Endodermal cell (in vitro differentiated cells): ENCODE measurements around the gene NME3. TPM values are rescaled to one million over a fixed set of nuclear protein-coding genes. Genes with fewer than 3 reads are reported as not detected.

Experiments used
- DNase-seq: peaks from one replicate; pipeline ENCODE4 v3.0.0-alpha.2; 2017
- H3K27ac ChIP-seq: 2 replicates; pipeline ENCODE4 v1.5.1; 2013; ENCODE audit warnings: mild to moderate bottlenecking, low read depth, low read length, moderate library complexity
- H3K27me3 ChIP-seq: 2 replicates; pipeline ENCODE4 v1.6.1; 2013; ENCODE audit warnings: mild to moderate bottlenecking, low read length, moderate library complexity; ENCODE audit not compliant: insufficient read depth, control insufficient read depth, poor library complexity, severe bottlenecking
- H3K36me3 ChIP-seq: 2 replicates; pipeline ENCODE4 v1.7.0; 2013; ENCODE audit warnings: mild to moderate bottlenecking, low read length, moderate library complexity; ENCODE audit not compliant: control insufficient read depth, insufficient read depth
- H3K4me1 ChIP-seq: one replicate; pipeline ENCODE4 v1.7.0; 2013; ENCODE audit warnings: low read length; ENCODE audit not compliant: control insufficient read depth, insufficient read depth
- H3K4me3 ChIP-seq: 2 replicates; pipeline ENCODE4 v1.5.1; 2013; ENCODE audit warnings: mild to moderate bottlenecking, low read length, moderate library complexity
- H3K9ac ChIP-seq: 2 replicates; pipeline ENCODE4 v1.6.1; 2013; ENCODE audit warnings: mild to moderate bottlenecking, low read length, moderate library complexity; ENCODE audit not compliant: poor library complexity, severe bottlenecking; ENCODE audit errors: extremely low read depth
- H3K9me3 ChIP-seq: 2 replicates; pipeline ENCODE4 v1.6.1; 2013; ENCODE audit warnings: mild to moderate bottlenecking, low read length, moderate library complexity; ENCODE audit not compliant: control insufficient read depth
- H3K27ac Mint-ChIP-seq: 2 replicates; pipeline ENCODE4 v1.8.0; 2020; ENCODE audit warnings: mixed read lengths
- H3K27me3 Mint-ChIP-seq: 2 replicates; pipeline ENCODE4 v1.8.0; 2021; ENCODE audit warnings: mild to moderate bottlenecking, mixed read lengths; ENCODE audit not compliant: insufficient read depth
- H3K36me3 Mint-ChIP-seq: 2 replicates; pipeline ENCODE4 v1.8.0; 2020; ENCODE audit warnings: low read depth, mixed read lengths
- H3K4me1 Mint-ChIP-seq: 2 replicates; pipeline ENCODE4 v1.8.0; 2020; ENCODE audit warnings: mixed read lengths
- H3K4me3 Mint-ChIP-seq: 2 replicates; pipeline ENCODE4 v1.8.0; 2020; ENCODE audit warnings: mild to moderate bottlenecking, moderate library complexity, mixed read lengths
- H3K9me3 Mint-ChIP-seq: 2 replicates; pipeline ENCODE4 v1.8.0; 2020; ENCODE audit warnings: mild to moderate bottlenecking, mixed read lengths
- WGBS, 2 experiments: methylation state at CpG; one replicate each; pipeline versions ENCODE4 v1.1.5 to v1.1.7; 2013; ENCODE audit warnings: missing lambda C conversion rate in 2 of 2, mixed read lengths in 1 of 2; ENCODE audit not compliant: insufficient coverage in 1 of 2, insufficient read length in 1 of 2; 5-methylcytosine and 5-hydroxymethylcytosine counted together
- total RNA-seq, 2 donors: library from RNA; stranded (reverse); fragmentation: NEBNext Ultra II Directional in 1 of 2; extraction: Animal tissue kit (Norgen Biotek cat#: 25700) in 1 of 2; gene quantifications; 2 replicates in 1 of 2; 3 replicates in 1 of 2; pipeline ENCODE4 v1.2.1, GENCODE V29; 2021
- TF ChIP-seq, protein P1 (sequence below): fragments of 200-600 bp; sonication (generic); conservative IDR thresholded peaks from 2 replicates; pipeline ENCODE4 v1.5.0; 2021; ENCODE audit warnings: antibody characterized with exemption, mild to moderate bottlenecking

NME3 gene
- total RNA-seq, 2 donors from 2014 or later, result 70.3 to 73.6 TPM

GRCh38 chr16:1731603-1732002, 39.7 kb downstream of the NME3 start:
- Histone ChIP-seq H3K4me3 (no peak overlapping the region), H3K4me1 (no peaks in the 10 kb centered on the region), H3K27me3 (no peaks in the 10 kb centered on the region), H3K27ac (no peak overlapping the region), H3K36me3 (peaks cover 15% of the 10 kb centered on the region), H3K9me3 (peaks cover 20% of the 10 kb centered on the region), H3K9ac (no peak overlapping the region)
- TF ChIP-seq, protein P1, sequence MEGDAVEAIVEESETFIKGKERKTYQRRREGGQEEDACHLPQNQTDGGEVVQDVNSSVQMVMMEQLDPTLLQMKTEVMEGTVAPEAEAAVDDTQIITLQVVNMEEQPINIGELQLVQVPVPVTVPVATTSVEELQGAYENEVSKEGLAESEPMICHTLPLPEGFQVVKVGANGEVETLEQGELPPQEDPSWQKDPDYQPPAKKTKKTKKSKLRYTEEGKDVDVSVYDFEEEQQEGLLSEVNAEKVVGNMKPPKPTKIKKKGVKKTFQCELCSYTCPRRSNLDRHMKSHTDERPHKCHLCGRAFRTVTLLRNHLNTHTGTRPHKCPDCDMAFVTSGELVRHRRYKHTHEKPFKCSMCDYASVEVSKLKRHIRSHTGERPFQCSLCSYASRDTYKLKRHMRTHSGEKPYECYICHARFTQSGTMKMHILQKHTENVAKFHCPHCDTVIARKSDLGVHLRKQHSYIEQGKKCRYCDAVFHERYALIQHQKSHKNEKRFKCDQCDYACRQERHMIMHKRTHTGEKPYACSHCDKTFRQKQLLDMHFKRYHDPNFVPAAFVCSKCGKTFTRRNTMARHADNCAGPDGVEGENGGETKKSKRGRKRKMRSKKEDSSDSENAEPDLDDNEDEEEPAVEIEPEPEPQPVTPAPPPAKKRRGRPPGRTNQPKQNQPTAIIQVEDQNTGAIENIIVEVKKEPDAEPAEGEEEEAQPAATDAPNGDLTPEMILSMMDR, result no peak
- no peak overlapping the region for H3K4me3 Mint-ChIP-seq
- no peak overlapping the region for H3K27ac Mint-ChIP-seq
- no peaks in the 10 kb centered on the region for H3K9me3 Mint-ChIP-seq
- H3K4me1 Mint-ChIP-seq, result no peaks in the 10 kb centered on the region
- DNase-seq, result no peak
- H3K27me3 Mint-ChIP-seq, result no peaks in the 10 kb centered on the region
- peaks cover 37% of the 10 kb centered on the region for H3K36me3 Mint-ChIP-seq
- 80 to 90% methylated on average over 2 to 7 of the region's 7 CpGs for WGBS, 2 experiments

GRCh38 chr16:1731073-1731472, 40.3 kb downstream of the NME3 start:
- no peaks in the 10 kb centered on the region for H3K27me3 ChIP-seq
- peaks cover 40% of the 10 kb centered on the region for H3K36me3 Mint-ChIP-seq
- H3K4me1 Mint-ChIP-seq, result no peaks in the 10 kb centered on the region
- no peaks in the 10 kb centered on the region for H3K4me1 ChIP-seq
- WGBS, 2 experiments, result 95 to 100% methylated on average over 2 to 5 of the region's 7 CpGs
- H3K9ac ChIP-seq, result no peak overlapping the region
- H3K9me3 ChIP-seq, result peaks cover 15% of the 10 kb centered on the region
- no peaks in the 10 kb centered on the region for H3K9me3 Mint-ChIP-seq
- H3K27me3 Mint-ChIP-seq, result no peaks in the 10 kb centered on the region
- no peak for DNase-seq
- no peak overlapping the region for H3K27ac Mint-ChIP-seq
- peaks cover 17% of the 10 kb centered on the region for H3K36me3 ChIP-seq
- TF ChIP-seq, protein P1, result no peak
- H3K27ac ChIP-seq, result no peak overlapping the region
- no peak overlapping the region for H3K4me3 ChIP-seq
- no peak overlapping the region for H3K4me3 Mint-ChIP-seq

GRCh38 chr16:1729445-1729844, 41.9 kb downstream of the NME3 start:
- Histone ChIP-seq H3K4me1 (no peaks in the 10 kb centered on the region), H3K36me3 (peaks cover 16% of the 10 kb centered on the region), H3K27me3 (no peaks in the 10 kb centered on the region), H3K4me3 (no peak overlapping the region), H3K9me3 (no peaks in the 10 kb centered on the region), H3K9ac (no peak overlapping the region), H3K27ac (no peak overlapping the region)
- H3K27me3 Mint-ChIP-seq, result no peaks in the 10 kb centered on the region
- H3K4me3 Mint-ChIP-seq, result no peak overlapping the region
- DNase-seq, result no peak
- TF ChIP-seq, protein P1, result no peak
- H3K9me3 Mint-ChIP-seq, result no peaks in the 10 kb centered on the region
- no peaks in the 10 kb centered on the region for H3K4me1 Mint-ChIP-seq
- H3K36me3 Mint-ChIP-seq, result peaks cover 41% of the 10 kb centered on the region
- 94 to 97% methylated on average over 28 to 32 of the region's 35 CpGs for WGBS, 2 experiments
- no peak overlapping the region for H3K27ac Mint-ChIP-seq
